Neuronal stem cell (in vitro differentiated cells): ENCODE data around the gene BATF.

ENCODE experiments used
- DNase-seq: peaks from one replicate; pipeline ENCODE4 v3.0.0-alpha.2; 2013; ENCODE audit warnings: low spot score
- H2AFZ ChIP-seq: one replicate; pipeline ENCODE4 v1.6.1; 2013; ENCODE audit warnings: mild to moderate bottlenecking, low read length, inconsistent platforms
- H2AK5ac ChIP-seq: 2 replicates; pipeline ENCODE4 v1.6.1; 2013; ENCODE audit warnings: low read depth, mild to moderate bottlenecking, inconsistent platforms, low read length, moderate library complexity, mixed read lengths
- H2BK120ac ChIP-seq: 2 replicates; pipeline ENCODE4 v1.6.1; 2013; ENCODE audit warnings: low read depth, mild to moderate bottlenecking, inconsistent platforms, low read length, moderate library complexity, mixed read lengths
- H2BK12ac ChIP-seq: one replicate; pipeline ENCODE4 v1.6.1; 2013; ENCODE audit warnings: low read length, inconsistent platforms
- H2BK15ac ChIP-seq: 2 replicates; pipeline ENCODE4 v1.6.1; 2013; ENCODE audit warnings: mild to moderate bottlenecking, low read length, inconsistent platforms, mixed read lengths
- H2BK5ac ChIP-seq: one replicate; pipeline ENCODE4 v1.6.1; 2013; ENCODE audit warnings: inconsistent platforms, mild to moderate bottlenecking, low read length, moderate library complexity
- H3K14ac ChIP-seq: one replicate; pipeline ENCODE4 v1.6.1; 2013; ENCODE audit warnings: low read length, inconsistent platforms
- H3K18ac ChIP-seq: 2 replicates; pipeline ENCODE4 v1.6.1; 2013; ENCODE audit warnings: low read length, inconsistent platforms
- H3K23ac ChIP-seq: 2 replicates; pipeline ENCODE4 v1.6.1; 2013; ENCODE audit warnings: low read depth, mild to moderate bottlenecking, mixed read lengths, low read length, inconsistent platforms; ENCODE audit not compliant: poor library complexity
- H3K27ac ChIP-seq: replicated peaks from 3 replicates; pipeline ENCODE4 v1.5.1; 2013; ENCODE audit warnings: low read length, inconsistent platforms
- H3K27me3 ChIP-seq, 3 experiments: 2 replicates each; pipeline ENCODE4 v1.6.1; 2013; ENCODE audit warnings: low read length in 3 of 3, mild to moderate bottlenecking in 2 of 3, inconsistent platforms in 1 of 3, low read depth in 1 of 3, mixed read lengths in 1 of 3, moderate library complexity in 1 of 3; ENCODE audit not compliant: control insufficient read depth in 3 of 3, insufficient read depth in 3 of 3
- H3K36me3 ChIP-seq, 2 donors: replicated peaks in 1 of 2; 2 replicates each; pipeline ENCODE4 v1.6.1; 2013; ENCODE audit warnings: low read length in 2 of 2; ENCODE audit not compliant: control insufficient read depth in 2 of 2, insufficient read depth in 2 of 2
- H3K4ac ChIP-seq: 2 replicates; pipeline ENCODE4 v1.6.1; 2013; ENCODE audit warnings: inconsistent platforms, mild to moderate bottlenecking, low read length, moderate library complexity
- H3K4me1 ChIP-seq, 2 donors: 1 replicate in 1 of 2; 2 replicates in 1 of 2; pipeline ENCODE4 v1.6.1; 2013; ENCODE audit warnings: low read length in 2 of 2, low read depth in 1 of 2; ENCODE audit not compliant: control insufficient read depth in 2 of 2, insufficient read depth in 1 of 2
- H3K4me2 ChIP-seq: one replicate; pipeline ENCODE4 v1.6.1; 2013; ENCODE audit warnings: mild to moderate bottlenecking, low read length, inconsistent platforms; ENCODE audit not compliant: insufficient read depth, poor library complexity, severe bottlenecking
- H3K4me3 ChIP-seq, 2 donors: 2 replicates each; pipeline ENCODE4 v1.5.1; 2013; ENCODE audit warnings: low read length in 2 of 2, mild to moderate bottlenecking in 2 of 2, inconsistent platforms in 1 of 2, moderate library complexity in 1 of 2
- H3K79me1 ChIP-seq: one replicate; pipeline ENCODE4 v1.6.1; 2013; ENCODE audit warnings: low read depth, mild to moderate bottlenecking, inconsistent platforms, low read length, moderate library complexity
- H3K9ac ChIP-seq: one replicate; pipeline ENCODE4 v1.6.1; 2013; ENCODE audit warnings: mild to moderate bottlenecking, low read depth, low read length, inconsistent platforms; ENCODE audit not compliant: poor library complexity
- H3K9me3 ChIP-seq, 2 donors: replicated peaks in 1 of 2; 2 replicates each; pipeline versions ENCODE3 to v1.6.1; 2013; ENCODE audit warnings: low read length in 2 of 2, mild to moderate bottlenecking in 2 of 2, inconsistent platforms in 1 of 2, low read depth in 1 of 2, mixed read lengths in 1 of 2, moderate library complexity in 1 of 2; ENCODE audit not compliant: control insufficient read depth in 2 of 2, insufficient read depth in 1 of 2
- H4K8ac ChIP-seq: one replicate; pipeline ENCODE4 v1.6.1; 2013; ENCODE audit warnings: low read depth, mild to moderate bottlenecking, inconsistent platforms, low read length, moderate library complexity
- H4K91ac ChIP-seq: one replicate; pipeline ENCODE4 v1.6.1; 2013; ENCODE audit warnings: low read length, low read depth, mild to moderate bottlenecking, inconsistent platforms; ENCODE audit not compliant: poor library complexity
- WGBS, 2 donors: extraction: QIAGEN DNeasy Blood & Tissue Kit; methylation state at CpG; one replicate each; pipeline ENCODE4 v1.1.7; 2013; ENCODE audit warnings: missing lambda C conversion rate in 2 of 2, mixed read lengths in 1 of 2; ENCODE audit not compliant: insufficient read length in 2 of 2, insufficient replicate concordance in 1 of 2; ENCODE audit errors: extremely low coverage in 2 of 2; 5-methylcytosine and 5-hydroxymethylcytosine counted together

The BATF gene

GRCh38 chr14:75518625-75519024, 3.6 kb upstream of the BATF start:
- DNase-seq, result no peak
- H2AK5ac ChIP-seq, result no peak overlapping the region
- no peak overlapping the region for H3K4me2 ChIP-seq
- H4K91ac ChIP-seq, result no peak overlapping the region
- H2BK120ac ChIP-seq, result no peak overlapping the region
- no peak overlapping the region for H2BK5ac ChIP-seq
- H3K23ac ChIP-seq, result no peak overlapping the region
- H3K4me3 ChIP-seq, result no peak overlapping the region
- no CpG with 5 or more reads among the region's 4 CpGs for WGBS, 2 donors
- no peak overlapping the region for H3K9ac ChIP-seq
- no peak overlapping the region for H4K8ac ChIP-seq
- H2BK15ac ChIP-seq, result no peak overlapping the region
- no peaks in the 10 kb centered on the region for H3K36me3 ChIP-seq
- no peak overlapping the region for H3K18ac ChIP-seq
- H3K27ac ChIP-seq, result no peak overlapping the region
- no peak overlapping the region for H3K14ac ChIP-seq
- H3K79me1 ChIP-seq, result no peaks in the 10 kb centered on the region
- H3K4me1 ChIP-seq, result peaks cover 0 to 5% of the 10 kb centered on the region in 2 donors
- H2BK12ac ChIP-seq, result no peak overlapping the region
- H2AFZ ChIP-seq, result no peak overlapping the region
- H3K4ac ChIP-seq, result no peak overlapping the region
- no peaks in the 10 kb centered on the region for H3K9me3 ChIP-seq
- peaks cover 0 to 22% (median 0%) of the 10 kb centered on the region in 3 experiments for H3K27me3 ChIP-seq

- no CpG with 5 or more reads among the region's 4 CpGs for WGBS, 2 donors
- Histone ChIP-seq H3K4me1 (peaks cover 0 to 8% of the 10 kb centered on the region in 2 donors), H3K36me3 (no peaks in the 10 kb centered on the region), H3K4me2 (no peak overlapping the region), H3K79me1 (no peaks in the 10 kb centered on the region), H3K27me3 (peaks cover 0 to 16% (median 0%) of the 10 kb centered on the region in 3 experiments), H3K27ac (no peak overlapping the region), H3K18ac (no peak overlapping the region), H2BK5ac (no peak overlapping the region), H2BK120ac (no peak overlapping the region), H3K9me3 (no peaks in the 10 kb centered on the region), H2BK15ac (no peak overlapping the region), H2AK5ac (no peak overlapping the region), H3K4ac (no peak overlapping the region), H4K8ac (no peak overlapping the region), H3K23ac (no peak overlapping the region), H3K9ac (no peak overlapping the region), H3K14ac (no peak overlapping the region), H4K91ac (no peak overlapping the region), H3K4me3 (no peak overlapping the region), H2BK12ac (no peak overlapping the region), H2AFZ (no peak overlapping the region)
- no peak for DNase-seq
Observed at GRCh38 chr14:75519394-75519793, 2.9 kb upstream of the BATF start.

GRCh38 chr14:75519826-75520728, 2.2 kb upstream of the BATF start:
- H3K18ac ChIP-seq, result no peak overlapping the region
- H3K4ac ChIP-seq, result no peak overlapping the region
- no peak overlapping the region for H3K4me2 ChIP-seq
- no peak overlapping the region for H2BK120ac ChIP-seq
- no peak overlapping the region for H4K8ac ChIP-seq
- H3K79me1 ChIP-seq, result no peaks in the 10 kb centered on the region
- H2BK5ac ChIP-seq, result no peak overlapping the region
- no peak overlapping the region for H2AFZ ChIP-seq
- H3K4me1 ChIP-seq, result peaks cover 0 to 8% of the 10 kb centered on the region in 2 donors
- no peak overlapping the region for H3K23ac ChIP-seq
- no peak overlapping the region for H3K27ac ChIP-seq
- H4K91ac ChIP-seq, result no peak overlapping the region
- no peak overlapping the region for H2BK15ac ChIP-seq
- no peaks in the 10 kb centered on the region for H3K36me3 ChIP-seq
- peaks cover 0 to 16% (median 0%) of the 10 kb centered on the region in 3 experiments for H3K27me3 ChIP-seq
- no peak overlapping the region for H2BK12ac ChIP-seq
- no peak overlapping the region for H3K14ac ChIP-seq
- no peak overlapping the region for H3K4me3 ChIP-seq
- H3K9ac ChIP-seq, result no peak overlapping the region
- no peak overlapping the region for H2AK5ac ChIP-seq
- no peaks in the 10 kb centered on the region for H3K9me3 ChIP-seq
- WGBS, 2 donors, result no CpG with 5 or more reads among the region's 11 CpGs
- DNase-seq, result no peak

- Histone ChIP-seq H3K9ac (no peak overlapping the region), H2AK5ac (no peak overlapping the region), H4K8ac (no peak overlapping the region), H3K27me3 (peaks cover 0 to 9% (median 0%) of the 10 kb centered on the region in 3 experiments), H2BK12ac (no peak overlapping the region), H3K4me1 (peaks cover 0 to 8% of the 10 kb centered on the region in 2 donors), H2BK15ac (no peak overlapping the region), H3K18ac (no peak overlapping the region), H3K4me3 (no peak overlapping the region), H2BK120ac (no peak overlapping the region), H2AFZ (no peak overlapping the region), H3K23ac (no peak overlapping the region), H3K36me3 (no peaks in the 10 kb centered on the region), H2BK5ac (no peak overlapping the region), H3K79me1 (no peaks in the 10 kb centered on the region), H3K4ac (no peak overlapping the region), H3K9me3 (no peaks in the 10 kb centered on the region), H3K4me2 (no peak overlapping the region), H4K91ac (no peak overlapping the region), H3K14ac (no peak overlapping the region), H3K27ac (no peak overlapping the region)
- DNase-seq, result no peak
- WGBS, 2 donors, result no CpG with 5 or more reads among the region's 3 CpGs
Observed at GRCh38 chr14:75520852-75521251, 1.4 kb upstream of the BATF start.
